ENCODE results near the gene TWIST2. TPM values are rescaled to one million over a fixed set of nuclear protein-coding genes. Genes with fewer than 3 reads are reported as not detected.

Gene TWIST2
- total and polyA plus RNA-seq, 2 donors from 2014 or later: 0.56 to 1.4 TPM

DNA sequence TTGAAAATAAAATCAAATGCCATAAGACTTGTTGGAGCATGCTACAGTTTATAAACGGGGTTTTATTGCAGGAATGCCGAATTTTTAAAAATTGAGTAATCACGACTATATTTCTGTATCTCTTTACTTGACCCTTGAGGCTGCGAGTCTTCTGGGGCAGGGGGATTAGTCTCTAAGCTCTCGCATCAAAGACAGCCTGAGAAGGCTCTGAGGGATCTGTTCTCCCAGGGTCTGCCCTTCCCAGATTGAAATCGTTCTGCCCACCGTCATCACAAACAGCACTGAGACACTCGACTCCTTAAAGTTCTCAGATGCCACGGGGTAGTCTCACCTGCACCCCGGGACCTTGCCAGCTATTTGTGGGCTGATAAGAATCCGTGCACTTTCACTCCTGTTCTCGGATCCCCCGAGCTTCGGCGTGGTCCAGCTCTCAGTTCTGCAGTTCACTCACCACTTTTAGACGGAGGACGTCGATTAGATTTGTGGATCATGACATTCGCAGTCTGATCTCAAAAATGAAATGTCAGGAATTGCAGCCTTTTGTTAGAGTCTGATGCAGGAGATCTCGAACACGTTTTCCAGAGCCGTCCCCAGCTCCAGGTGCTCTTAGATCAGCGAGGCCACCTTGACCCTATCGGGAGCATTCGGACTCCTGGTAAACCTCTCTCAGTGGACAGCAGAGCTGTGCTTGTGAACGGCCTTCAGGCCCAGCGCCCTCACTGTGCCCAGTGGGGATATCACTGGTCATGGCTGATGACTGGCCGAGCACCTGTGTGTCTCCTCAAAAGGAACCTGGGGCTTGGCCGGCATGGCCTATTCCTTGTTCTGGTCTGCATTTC lies 43.0 kb downstream of the TWIST2 start:
- Histone ChIP-seq H3K4me1 (ENCODE audit: control insufficient read depth in 2 of 3, insufficient read depth in 2 of 3, low read depth in 1 of 3, low read length in 3 of 3) (peaks cover 0 to 4% (median 0%) of the 10 kb centered on the region in 3 donors), H3K27me3 (ENCODE audit: control insufficient read depth, insufficient read depth, low read length) (no peaks in the 10 kb centered on the region), H3K36me3 (ENCODE audit: control insufficient read depth in 2 of 3, insufficient read depth in 3 of 3, low read length in 3 of 3) (no peaks in the 10 kb centered on the region), H3K9ac (ENCODE audit: low read length in 3 of 3) (no peak overlapping the region), H3K4me3 (ENCODE audit: low read length in 3 of 3) (no peak overlapping the region), H3K27ac (ENCODE audit: low read depth in 2 of 2, low read length in 2 of 2) (no peak overlapping the region), H3K9me3 (ENCODE audit: control insufficient read depth in 2 of 3, insufficient read depth in 1 of 3, low read length in 3 of 3) (no peaks in the 10 kb centered on the region)
- intact Hi-C loops (cut with DNase I): no loop called here
- no peak for DNase-seq
- TF ChIP-seq, protein P1, sequence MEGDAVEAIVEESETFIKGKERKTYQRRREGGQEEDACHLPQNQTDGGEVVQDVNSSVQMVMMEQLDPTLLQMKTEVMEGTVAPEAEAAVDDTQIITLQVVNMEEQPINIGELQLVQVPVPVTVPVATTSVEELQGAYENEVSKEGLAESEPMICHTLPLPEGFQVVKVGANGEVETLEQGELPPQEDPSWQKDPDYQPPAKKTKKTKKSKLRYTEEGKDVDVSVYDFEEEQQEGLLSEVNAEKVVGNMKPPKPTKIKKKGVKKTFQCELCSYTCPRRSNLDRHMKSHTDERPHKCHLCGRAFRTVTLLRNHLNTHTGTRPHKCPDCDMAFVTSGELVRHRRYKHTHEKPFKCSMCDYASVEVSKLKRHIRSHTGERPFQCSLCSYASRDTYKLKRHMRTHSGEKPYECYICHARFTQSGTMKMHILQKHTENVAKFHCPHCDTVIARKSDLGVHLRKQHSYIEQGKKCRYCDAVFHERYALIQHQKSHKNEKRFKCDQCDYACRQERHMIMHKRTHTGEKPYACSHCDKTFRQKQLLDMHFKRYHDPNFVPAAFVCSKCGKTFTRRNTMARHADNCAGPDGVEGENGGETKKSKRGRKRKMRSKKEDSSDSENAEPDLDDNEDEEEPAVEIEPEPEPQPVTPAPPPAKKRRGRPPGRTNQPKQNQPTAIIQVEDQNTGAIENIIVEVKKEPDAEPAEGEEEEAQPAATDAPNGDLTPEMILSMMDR (IDR thresholded peaks at IDR 0.05; ENCODE audit: borderline replicate concordance, extremely low read depth, insufficient read depth): no peak
- no peak for FAIRE-seq

DNA sequence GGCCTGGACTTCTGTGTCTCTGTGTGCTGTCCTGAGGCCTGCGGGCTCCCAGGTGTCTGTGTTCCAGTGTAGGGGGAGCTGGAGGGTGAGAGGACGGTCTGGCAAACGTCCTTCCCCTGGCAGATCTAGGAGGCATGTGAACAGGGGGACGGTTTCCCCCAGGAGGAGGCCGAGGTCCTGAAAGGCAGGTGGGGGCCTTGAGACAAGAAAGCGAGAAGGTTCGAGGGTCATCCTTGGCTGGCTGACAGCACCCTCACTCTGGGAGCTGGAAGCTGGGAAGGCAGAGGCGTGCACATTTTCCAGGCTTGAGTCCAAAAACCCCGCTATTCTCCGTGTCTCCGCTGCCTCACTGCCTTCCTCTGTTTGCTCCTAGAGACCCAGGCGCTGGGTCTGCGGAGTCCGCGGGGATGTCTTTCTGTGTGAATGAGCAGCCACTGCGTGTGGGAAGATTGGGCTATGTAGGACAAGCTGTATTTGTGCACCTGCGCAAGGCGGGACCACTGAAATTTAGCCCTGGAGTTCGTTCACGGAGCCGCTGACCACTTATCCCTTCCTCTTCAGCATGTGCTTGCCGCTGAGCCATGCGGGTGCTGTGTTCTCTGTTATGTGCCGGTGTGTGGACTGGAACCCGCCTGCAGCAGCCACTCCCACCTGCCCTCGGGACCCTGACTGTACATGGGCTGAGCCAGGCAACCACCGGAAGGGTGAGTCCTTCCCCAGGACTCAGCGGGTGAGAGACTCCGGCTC lies 43.7 kb downstream of the TWIST2 start:
- H3K9ac ChIP-seq (ENCODE audit: low read length in 3 of 3): no peak overlapping the region
- FAIRE-seq (no peak), DNase-seq (peak in 3 of 5 donors; percentile 58 to 65 (median 63))
- H3K27me3 ChIP-seq (ENCODE audit: control insufficient read depth, insufficient read depth, low read length): no peaks in the 10 kb centered on the region
- H3K9me3 ChIP-seq (ENCODE audit: control insufficient read depth in 2 of 3, insufficient read depth in 1 of 3, low read length in 3 of 3): no peaks in the 10 kb centered on the region
- no peak overlapping the region for H3K27ac ChIP-seq (ENCODE audit: low read depth in 2 of 2, low read length in 2 of 2)
- intact Hi-C loops (cut with DNase I): no loop called here
- peaks cover 0 to 4% (median 0%) of the 10 kb centered on the region in 3 donors for H3K4me1 ChIP-seq (ENCODE audit: control insufficient read depth in 2 of 3, insufficient read depth in 2 of 3, low read depth in 1 of 3, low read length in 3 of 3)
- no peak overlapping the region for H3K4me3 ChIP-seq (ENCODE audit: low read length in 3 of 3)
- TF ChIP-seq, protein P1 (IDR thresholded peaks at IDR 0.05; ENCODE audit: borderline replicate concordance, extremely low read depth, insufficient read depth): no peak
- H3K36me3 ChIP-seq (ENCODE audit: control insufficient read depth in 2 of 3, insufficient read depth in 3 of 3, low read length in 3 of 3): no peaks in the 10 kb centered on the region

DNA sequence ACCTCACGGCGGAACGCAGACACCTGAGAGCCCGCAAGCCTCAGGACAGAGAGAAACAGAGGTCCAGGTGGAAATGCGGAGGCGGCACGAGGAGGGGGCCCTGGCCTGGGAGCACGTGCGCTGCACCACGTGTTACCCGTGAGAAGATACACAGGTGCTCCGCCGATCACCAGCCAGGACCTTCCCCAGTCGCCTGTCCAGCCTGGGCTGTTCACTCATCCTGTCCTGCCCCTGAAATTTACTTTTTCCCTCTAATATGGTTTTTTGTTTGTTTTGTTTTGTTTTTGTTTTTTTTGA lies 44.3 kb downstream of the TWIST2 start:
- Histone ChIP-seq H3K4me1 (ENCODE audit: control insufficient read depth in 2 of 3, insufficient read depth in 2 of 3, low read depth in 1 of 3, low read length in 3 of 3) (peaks cover 0 to 4% (median 0%) of the 10 kb centered on the region in 3 donors), H3K27me3 (ENCODE audit: control insufficient read depth, insufficient read depth, low read length) (no peaks in the 10 kb centered on the region), H3K9ac (ENCODE audit: low read length in 3 of 3) (no peak overlapping the region), H3K4me3 (ENCODE audit: low read length in 3 of 3) (no peak overlapping the region), H3K9me3 (ENCODE audit: control insufficient read depth in 2 of 3, insufficient read depth in 1 of 3, low read length in 3 of 3) (no peaks in the 10 kb centered on the region), H3K27ac (ENCODE audit: low read depth in 2 of 2, low read length in 2 of 2) (no peak overlapping the region), H3K36me3 (ENCODE audit: control insufficient read depth in 2 of 3, insufficient read depth in 3 of 3, low read length in 3 of 3) (no peaks in the 10 kb centered on the region)
- no peak for DNase-seq
- TF ChIP-seq, protein P1 (IDR thresholded peaks at IDR 0.05; ENCODE audit: borderline replicate concordance, extremely low read depth, insufficient read depth): no peak
- intact Hi-C loops (cut with DNase I): no loop called here
- no peak for FAIRE-seq
